HEK293 (cell line): Measurements from ENCODE around the gene BLOC1S5.

Experiments
- CTCF ChIA-PET: fragments of 350-600 bp; formaldehyde crosslinking; extraction: SDS; loops from one replicate; lab custom pipeline; 2021; ENCODE audit warnings: antibody characterized with exemption; lab: Yijun Ruan, JAX
- POLR2A ChIA-PET: fragments of 300-600 bp; formaldehyde crosslinking; extraction: SDS; loops from one replicate; lab custom pipeline; 2020; ENCODE audit warnings: antibody characterized with exemption, inconsistent platforms; lab: Yijun Ruan, JAX
- H3K27ac ChIP-seq: fragments of 200-500 bp; sonication (Bioruptor generic); 2 replicates; pipeline ENCODE4 v1.5.1; 2014; ENCODE audit warnings: low read depth, low read length, control low read depth, inconsistent platforms; ENCODE audit errors: extremely low read depth
- H3K36me3 ChIP-seq, 2 experiments: fragments of 200-500 bp in 1 of 2; sonication (Bioruptor generic) in 1 of 2; 1 replicate in 1 of 2; 2 replicates in 1 of 2; pipeline ENCODE4 v1.5.1; 2014 to 2017; ENCODE audit warnings: inconsistent platforms in 2 of 2, low read length in 2 of 2; ENCODE audit not compliant: control insufficient read depth in 2 of 2, insufficient read depth in 1 of 2
- H3K4me1 ChIP-seq: fragments of 200-500 bp; sonication (Bioruptor generic); 2 replicates; pipeline ENCODE4 v1.5.1; 2014; ENCODE audit warnings: mild to moderate bottlenecking, low read length, inconsistent platforms; ENCODE audit not compliant: control insufficient read depth, insufficient read depth
- H3K4me3 ChIP-seq: 2 replicates; pipeline ENCODE4 v1.5.1; 2011; ENCODE audit warnings: low read depth, mild to moderate bottlenecking, control low read depth, low read length, moderate library complexity
- H3K9me3 ChIP-seq: fragments of 200-500 bp; sonication (Bioruptor generic); 2 replicates; pipeline ENCODE4 v1.5.1; 2014; ENCODE audit warnings: low read depth, low read length, inconsistent platforms; ENCODE audit not compliant: control insufficient read depth, insufficient read depth
- BCL11A ChIP-seq: fragments of 450-650 bp; formaldehyde crosslinking; IDR thresholded peaks from 2 replicates; pipeline ENCODE4 v1.5.1; 2016; ENCODE audit warnings: low read depth, missing biosample characterization, missing genetic modification characterization
- BCL11B ChIP-seq: fragments of 450-650 bp; formaldehyde crosslinking; IDR thresholded peaks from 2 replicates; pipeline ENCODE4 v1.5.1; 2016; ENCODE audit warnings: low read depth, missing biosample characterization, missing genetic modification characterization
- PRDM1 ChIP-seq: fragments of 450-650 bp; formaldehyde crosslinking; IDR thresholded peaks from 2 replicates; pipeline ENCODE4; 2016; ENCODE audit warnings: missing biosample characterization, missing genetic modification characterization
- SALL2 ChIP-seq: fragments of 450-650 bp; formaldehyde crosslinking; IDR thresholded peaks from 2 replicates; pipeline ENCODE4 v1.5.0; 2017; ENCODE audit warnings: missing biosample characterization, mild to moderate bottlenecking, missing genetic modification characterization, borderline replicate concordance
- SCRT2 ChIP-seq: fragments of 450-650 bp; formaldehyde crosslinking; IDR thresholded peaks from 2 replicates; pipeline ENCODE4 v1.5.1; 2016; ENCODE audit warnings: missing biosample characterization, missing genetic modification characterization
- YY2 ChIP-seq: fragments of 450-650 bp; formaldehyde crosslinking; IDR thresholded peaks from 2 replicates; pipeline ENCODE4 v1.5.1; 2016; ENCODE audit warnings: missing biosample characterization, missing genetic modification characterization
- ZBTB1 ChIP-seq: fragments of 450-650 bp; formaldehyde crosslinking; IDR thresholded peaks from 2 replicates; pipeline ENCODE4 v1.5.1; 2016; ENCODE audit warnings: missing biosample characterization, missing genetic modification characterization
- ZBTB17 ChIP-seq: fragments of 450-650 bp; formaldehyde crosslinking; IDR thresholded peaks from 2 replicates; pipeline ENCODE4 v1.5.1; 2016; ENCODE audit warnings: missing biosample characterization, missing genetic modification characterization
- ZBTB21 ChIP-seq: fragments of 450-650 bp; formaldehyde crosslinking; IDR thresholded peaks from 2 replicates; pipeline ENCODE4 v1.5.1; 2017; ENCODE audit warnings: missing biosample characterization, missing genetic modification characterization
- ZFP3 ChIP-seq: fragments of 450-650 bp; formaldehyde crosslinking; IDR thresholded peaks from 2 replicates; pipeline ENCODE4 v1.5.1; 2016; ENCODE audit warnings: low read depth, missing biosample characterization, missing genetic modification characterization
- ZFP37 ChIP-seq: fragments of 450-650 bp; formaldehyde crosslinking; IDR thresholded peaks from 2 replicates; pipeline ENCODE4 v1.5.1; 2016; ENCODE audit warnings: missing biosample characterization, missing genetic modification characterization
- ZIC2 ChIP-seq: fragments of 450-650 bp; formaldehyde crosslinking; IDR thresholded peaks from 2 replicates; pipeline ENCODE4 v1.5.1; 2016; ENCODE audit warnings: missing biosample characterization, missing genetic modification characterization
- ZNF138 ChIP-seq: fragments of 450-650 bp; formaldehyde crosslinking; IDR thresholded peaks from 2 replicates; pipeline ENCODE4 v1.5.1; 2016; ENCODE audit warnings: missing biosample characterization, missing genetic modification characterization, borderline replicate concordance
- ZNF157 ChIP-seq: fragments of 450-650 bp; formaldehyde crosslinking; IDR thresholded peaks from 2 replicates; pipeline ENCODE4 v1.5.1; 2016; ENCODE audit warnings: missing biosample characterization, missing genetic modification characterization
- ZNF175 ChIP-seq: fragments of 450-650 bp; formaldehyde crosslinking; IDR thresholded peaks from 2 replicates; pipeline ENCODE4 v1.5.1; 2016; ENCODE audit warnings: missing biosample characterization, missing genetic modification characterization
- ZNF202 ChIP-seq: fragments of 450-650 bp; formaldehyde crosslinking; IDR thresholded peaks from 2 replicates; pipeline ENCODE4 v1.5.1; 2016; ENCODE audit warnings: missing biosample characterization, missing genetic modification characterization, borderline replicate concordance
- ZNF221 ChIP-seq: fragments of 450-650 bp; formaldehyde crosslinking; IDR thresholded peaks from 2 replicates; pipeline ENCODE4 v1.5.1; 2017; ENCODE audit warnings: missing biosample characterization, missing genetic modification characterization, borderline replicate concordance
- ZNF239 ChIP-seq: fragments of 450-650 bp; formaldehyde crosslinking; IDR thresholded peaks from 2 replicates; pipeline ENCODE4 v1.5.1; 2016; ENCODE audit warnings: missing biosample characterization, missing genetic modification characterization
- ZNF266 ChIP-seq: fragments of 450-650 bp; formaldehyde crosslinking; IDR thresholded peaks from 2 replicates; pipeline ENCODE4 v1.5.1; 2016; ENCODE audit warnings: missing biosample characterization, missing genetic modification characterization, low read depth
- ZNF354C ChIP-seq: fragments of 450-650 bp; formaldehyde crosslinking; IDR thresholded peaks from 2 replicates; pipeline ENCODE4 v1.5.1; 2016; ENCODE audit warnings: missing biosample characterization, missing genetic modification characterization, low read depth, borderline replicate concordance
- ZNF416 ChIP-seq: fragments of 450-650 bp; formaldehyde crosslinking; IDR thresholded peaks from 2 replicates; pipeline ENCODE4 v1.5.1; 2016; ENCODE audit warnings: missing biosample characterization, missing genetic modification characterization
- ZNF423 ChIP-seq: fragments of 450-650 bp; formaldehyde crosslinking; IDR thresholded peaks from 2 replicates; pipeline ENCODE4 v1.5.1; 2016; ENCODE audit warnings: missing biosample characterization, missing genetic modification characterization
- ZNF555 ChIP-seq: fragments of 450-650 bp; formaldehyde crosslinking; conservative IDR thresholded peaks from 2 replicates; pipeline ENCODE4 v1.5.1; 2017; ENCODE audit warnings: missing biosample characterization, mild to moderate bottlenecking, missing genetic modification characterization, inconsistent platforms
- ZNF560 ChIP-seq: fragments of 450-650 bp; formaldehyde crosslinking; IDR thresholded peaks from 2 replicates; pipeline ENCODE4 v1.5.1; 2017; ENCODE audit warnings: missing biosample characterization, missing genetic modification characterization, borderline replicate concordance
- ZNF571 ChIP-seq: fragments of 450-650 bp; formaldehyde crosslinking; IDR thresholded peaks from 2 replicates; pipeline ENCODE4 v1.5.0; 2017; ENCODE audit warnings: missing biosample characterization, missing genetic modification characterization
- ZNF596 ChIP-seq: fragments of 450-650 bp; IDR thresholded peaks from 2 replicates; pipeline ENCODE4 v1.5.0; 2018; ENCODE audit warnings: missing biosample characterization, mild to moderate bottlenecking, missing genetic modification characterization, moderate library complexity
- ZNF600 ChIP-seq: fragments of 450-650 bp; formaldehyde crosslinking; IDR thresholded peaks from 2 replicates; pipeline ENCODE4 v1.5.1; 2016; ENCODE audit warnings: missing biosample characterization, missing genetic modification characterization
- ZNF654 ChIP-seq: fragments of 450-650 bp; formaldehyde crosslinking; IDR thresholded peaks from 2 replicates; pipeline ENCODE4 v1.5.1; 2016; ENCODE audit warnings: low read depth, missing biosample characterization, missing genetic modification characterization
- ZNF658 ChIP-seq: fragments of 450-650 bp; formaldehyde crosslinking; IDR thresholded peaks from 2 replicates; pipeline ENCODE4; 2016; ENCODE audit warnings: missing biosample characterization, missing genetic modification characterization
- ZNF785 ChIP-seq: fragments of 450-650 bp; formaldehyde crosslinking; IDR thresholded peaks from 2 replicates; pipeline ENCODE4 v1.5.1; 2016; ENCODE audit warnings: missing biosample characterization, missing genetic modification characterization
- TF ChIP-seq, protein P1 (sequence below): fragments of 450-650 bp; formaldehyde crosslinking; IDR thresholded peaks from 2 replicates; pipeline ENCODE4 v1.5.1; 2016; ENCODE audit warnings: missing biosample characterization, missing genetic modification characterization, low read depth
- TF ChIP-seq, protein P2 (sequence below): fragments of 450-650 bp; formaldehyde crosslinking; IDR thresholded peaks from 2 replicates; pipeline ENCODE4 v1.5.1; 2016; ENCODE audit warnings: missing biosample characterization, missing genetic modification characterization
- TF ChIP-seq, protein P3 (sequence below): fragments of 450-650 bp; formaldehyde crosslinking; IDR thresholded peaks from 2 replicates; pipeline ENCODE4 v1.5.1; 2016; ENCODE audit warnings: missing biosample characterization, missing genetic modification characterization

BLOC1S5 gene, protein sequence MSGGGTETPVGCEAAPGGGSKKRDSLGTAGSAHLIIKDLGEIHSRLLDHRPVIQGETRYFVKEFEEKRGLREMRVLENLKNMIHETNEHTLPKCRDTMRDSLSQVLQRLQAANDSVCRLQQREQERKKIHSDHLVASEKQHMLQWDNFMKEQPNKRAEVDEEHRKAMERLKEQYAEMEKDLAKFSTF

DNA sequence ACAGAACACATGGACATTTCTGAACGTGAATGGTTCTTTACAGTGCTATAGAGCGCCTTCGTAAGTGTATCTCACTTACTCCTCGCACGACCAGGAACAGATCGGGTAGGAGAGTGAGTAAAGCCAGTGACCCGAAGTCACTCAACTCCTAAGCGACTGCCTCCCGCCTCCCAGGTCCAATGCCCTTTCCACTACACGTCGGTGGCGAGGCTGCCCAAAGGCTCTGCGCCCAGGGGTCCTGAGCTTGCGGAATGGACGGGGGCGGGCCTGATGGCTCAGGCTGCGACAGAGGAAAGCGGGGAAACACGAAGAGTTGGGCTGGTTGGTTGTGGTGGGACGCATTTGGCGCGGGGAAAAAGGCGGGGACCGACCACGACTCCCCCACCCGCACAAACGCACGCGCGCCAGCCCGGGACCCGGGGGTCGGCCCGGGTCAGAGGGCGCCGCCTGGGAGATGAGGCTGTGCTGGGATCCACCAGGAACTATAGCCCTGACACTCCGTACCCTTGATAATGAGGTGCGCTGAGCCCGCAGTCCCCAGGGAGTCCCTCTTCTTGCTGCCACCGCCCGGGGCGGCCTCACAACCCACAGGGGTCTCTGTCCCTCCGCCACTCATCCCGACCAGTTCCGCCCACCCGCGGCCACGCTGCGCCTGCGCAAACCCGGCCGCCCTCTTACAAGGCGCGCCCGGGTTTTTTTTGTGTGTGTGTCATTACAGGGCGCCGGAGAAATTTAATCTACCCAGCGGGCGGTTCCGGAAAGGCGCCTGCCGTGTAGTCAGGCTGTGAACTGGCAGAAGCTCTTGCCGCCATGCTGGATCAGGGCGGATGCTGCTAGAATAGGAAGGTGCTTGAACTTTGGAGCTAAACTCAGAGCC is at the start of gene BLOC1S5:
Gene BLOC1S5 (minus strand): TSS at position 629 of the 877 bp plus-strand sequence. CDS start 13 bp downstream, at position 616.
- Histone ChIP-seq H3K9me3 (no peaks in the 10 kb centered on the region), H3K36me3 (peaks cover 0 to 21% of the 10 kb centered on the region in 2 experiments; a peak in 2 of 3 replicates), H3K27ac (peak within 1 kb of the TSS; percentile 56; the same call in 1 of the 2 replicates), H3K4me3 (peak within 1 kb of the TSS; percentile 64), H3K4me1 (peaks cover 3% of the 10 kb centered on the region)
- ChIA-PET CTCF (interaction anchor here (0.5 to 1.9 kb wide), 11 partner anchors 10 to 1453 kb away, joined by 3 to 7 read pairs (median 3); no protein-coding TSS in a partner anchor), POLR2A (interaction anchor here (0.7 to 2.7 kb wide), 10 partner anchors 22 to 674 kb away, joined by 3 to 37 read pairs (median 4); partner anchors contain the start of genes CAGE1, EEF1E1, RIOK1 and SNRNP48)
- TF ChIP-seq, protein P1, sequence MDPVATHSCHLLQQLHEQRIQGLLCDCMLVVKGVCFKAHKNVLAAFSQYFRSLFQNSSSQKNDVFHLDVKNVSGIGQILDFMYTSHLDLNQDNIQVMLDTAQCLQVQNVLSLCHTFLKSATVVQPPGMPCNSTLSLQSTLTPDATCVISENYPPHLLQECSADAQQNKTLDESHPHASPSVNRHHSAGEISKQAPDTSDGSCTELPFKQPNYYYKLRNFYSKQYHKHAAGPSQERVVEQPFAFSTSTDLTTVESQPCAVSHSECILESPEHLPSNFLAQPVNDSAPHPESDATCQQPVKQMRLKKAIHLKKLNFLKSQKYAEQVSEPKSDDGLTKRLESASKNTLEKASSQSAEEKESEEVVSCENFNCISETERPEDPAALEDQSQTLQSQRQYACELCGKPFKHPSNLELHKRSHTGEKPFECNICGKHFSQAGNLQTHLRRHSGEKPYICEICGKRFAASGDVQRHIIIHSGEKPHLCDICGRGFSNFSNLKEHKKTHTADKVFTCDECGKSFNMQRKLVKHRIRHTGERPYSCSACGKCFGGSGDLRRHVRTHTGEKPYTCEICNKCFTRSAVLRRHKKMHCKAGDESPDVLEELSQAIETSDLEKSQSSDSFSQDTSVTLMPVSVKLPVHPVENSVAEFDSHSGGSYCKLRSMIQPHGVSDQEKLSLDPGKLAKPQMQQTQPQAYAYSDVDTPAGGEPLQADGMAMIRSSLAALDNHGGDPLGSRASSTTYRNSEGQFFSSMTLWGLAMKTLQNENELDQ (tag by site-specific recombination): no peak
- TF ChIP-seq ZNF266 (tag by site-specific recombination) (no peak), ZBTB1 (tag by site-specific recombination) (no peak), ZIC2 (tag by site-specific recombination) (peak; percentile 94), ZNF175 (tag by site-specific recombination) (no peak), ZBTB17 (tag by site-specific recombination) (peak; percentile 83), ZBTB21 (tag by site-specific recombination) (peak; percentile 31; the same call in 1 of the 2 replicates), ZNF157 (tag by site-specific recombination) (no peak), ZNF654 (tag by site-specific recombination) (no peak), ZNF600 (tag by site-specific recombination) (peak; percentile 64; the same call in 1 of the 2 replicates), ZNF658 (tag by site-specific recombination) (no peak), ZNF416 (tag by site-specific recombination) (no peak), ZNF555 (tag by site-specific recombination) (no peak), ZNF560 (tag by site-specific recombination) (no peak), YY2 (tag by site-specific recombination) (0 out of 2 replicates have a peak, but pooled peaks have one; percentile 5), ZNF571 (tag by site-specific recombination) (no peak), BCL11B (tag by site-specific recombination) (peak; percentile 95; the same call in 1 of the 2 replicates), ZNF785 (tag by site-specific recombination) (no peak), ZFP3 (no peak; the same call in 1 of the 2 replicates), BCL11A (tag by site-specific recombination) (no peak), ZNF596 (tag by site-specific recombination) (no peak; the same call in 1 of the 2 replicates), PRDM1 (tag by site-specific recombination) (peak; percentile 61), ZFP37 (tag by site-specific recombination) (peak; percentile 49; the same call in 1 of the 2 replicates), ZNF354C (tag by site-specific recombination) (no peak), ZNF221 (tag by site-specific recombination) (no peak), SCRT2 (tag by site-specific recombination) (no peak), ZNF202 (tag by site-specific recombination) (no peak), ZNF138 (tag by site-specific recombination) (no peak), ZNF239 (tag by site-specific recombination) (no peak), ZNF423 (tag by site-specific recombination) (peak; percentile 96), SALL2 (tag by site-specific recombination) (no peak)
- TF ChIP-seq, protein P2, sequence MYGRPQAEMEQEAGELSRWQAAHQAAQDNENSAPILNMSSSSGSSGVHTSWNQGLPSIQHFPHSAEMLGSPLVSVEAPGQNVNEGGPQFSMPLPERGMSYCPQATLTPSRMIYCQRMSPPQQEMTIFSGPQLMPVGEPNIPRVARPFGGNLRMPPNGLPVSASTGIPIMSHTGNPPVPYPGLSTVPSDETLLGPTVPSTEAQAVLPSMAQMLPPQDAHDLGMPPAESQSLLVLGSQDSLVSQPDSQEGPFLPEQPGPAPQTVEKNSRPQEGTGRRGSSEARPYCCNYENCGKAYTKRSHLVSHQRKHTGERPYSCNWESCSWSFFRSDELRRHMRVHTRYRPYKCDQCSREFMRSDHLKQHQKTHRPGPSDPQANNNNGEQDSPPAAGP (tag by site-specific recombination): peak; percentile 23; the same call in 1 of the 2 replicates
- TF ChIP-seq, protein P3, sequence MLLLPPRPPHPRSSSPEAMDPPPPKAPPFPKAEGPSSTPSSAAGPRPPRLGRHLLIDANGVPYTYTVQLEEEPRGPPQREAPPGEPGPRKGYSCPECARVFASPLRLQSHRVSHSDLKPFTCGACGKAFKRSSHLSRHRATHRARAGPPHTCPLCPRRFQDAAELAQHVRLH (tag by site-specific recombination): 0 out of 2 replicates have a peak, but pooled peaks have one; percentile 33
